ENCODE data around the gene DOK1. TPM values are rescaled to one million over a fixed set of nuclear protein-coding genes. Genes with fewer than 3 reads are reported as not detected.

The DOK1 gene
- total RNA-seq, 2 experiments from 2014 or later, result 15.0 to 16.6 TPM

DNA sequence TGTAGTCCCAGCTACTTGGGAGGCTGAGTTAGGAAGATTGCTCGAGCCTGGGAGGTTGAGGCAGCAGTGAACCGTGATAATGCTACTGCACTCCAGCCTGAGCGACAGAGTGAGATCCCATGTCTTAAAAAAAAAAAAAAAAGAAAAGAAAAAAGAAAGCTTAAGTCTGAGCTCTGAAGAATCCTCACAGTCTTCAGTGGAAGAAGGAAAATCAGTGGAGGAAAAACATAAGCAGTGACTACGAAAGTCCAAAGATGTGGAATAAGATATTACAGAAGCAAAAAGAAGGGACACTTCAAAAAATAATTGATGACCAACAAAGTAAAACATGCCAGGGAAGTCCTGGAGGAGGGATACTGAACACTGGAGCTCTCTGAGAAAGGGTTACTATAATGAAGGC, 44.2 kb upstream of the DOK1 start:
- no peak overlapping the region for H3K4me3 Mint-ChIP-seq
- H3K27ac Mint-ChIP-seq, result no peak overlapping the region
- TF ChIP-seq, protein P1, sequence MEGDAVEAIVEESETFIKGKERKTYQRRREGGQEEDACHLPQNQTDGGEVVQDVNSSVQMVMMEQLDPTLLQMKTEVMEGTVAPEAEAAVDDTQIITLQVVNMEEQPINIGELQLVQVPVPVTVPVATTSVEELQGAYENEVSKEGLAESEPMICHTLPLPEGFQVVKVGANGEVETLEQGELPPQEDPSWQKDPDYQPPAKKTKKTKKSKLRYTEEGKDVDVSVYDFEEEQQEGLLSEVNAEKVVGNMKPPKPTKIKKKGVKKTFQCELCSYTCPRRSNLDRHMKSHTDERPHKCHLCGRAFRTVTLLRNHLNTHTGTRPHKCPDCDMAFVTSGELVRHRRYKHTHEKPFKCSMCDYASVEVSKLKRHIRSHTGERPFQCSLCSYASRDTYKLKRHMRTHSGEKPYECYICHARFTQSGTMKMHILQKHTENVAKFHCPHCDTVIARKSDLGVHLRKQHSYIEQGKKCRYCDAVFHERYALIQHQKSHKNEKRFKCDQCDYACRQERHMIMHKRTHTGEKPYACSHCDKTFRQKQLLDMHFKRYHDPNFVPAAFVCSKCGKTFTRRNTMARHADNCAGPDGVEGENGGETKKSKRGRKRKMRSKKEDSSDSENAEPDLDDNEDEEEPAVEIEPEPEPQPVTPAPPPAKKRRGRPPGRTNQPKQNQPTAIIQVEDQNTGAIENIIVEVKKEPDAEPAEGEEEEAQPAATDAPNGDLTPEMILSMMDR (IDR thresholded peaks at IDR 0.05), result no peak
- H3K4me1 Mint-ChIP-seq (ENCODE audit: low read depth), result peaks cover 31% of the 10 kb centered on the region
- peaks cover 16% of the 10 kb centered on the region for H3K36me3 Mint-ChIP-seq (ENCODE audit: low read depth)
- ChIA-PET POLR2A (interaction anchor here (0.7 to 4.8 kb wide), 8 partner anchors 10 to 76 kb away, joined by 3 to 21 read pairs (median 4); partner anchors contain the start of genes AUP1, CCDC142, HTRA2 and LBX2), CTCF (interaction anchor here (0.5 to 1.9 kb wide), 5 partner anchors 12 to 141 kb away, joined by 3 to 5 read pairs (median 3); partner anchors contain the start of gene C2orf81)
- no peak for DNase-seq
- ATAC-seq, result no peak
- H3K27me3 Mint-ChIP-seq, result peaks cover 41% of the 10 kb centered on the region
- H3K9me3 Mint-ChIP-seq, result no peaks in the 10 kb centered on the region
- intact Hi-C loops (cut with micrococcal nuclease), result no loop called here

DNA sequence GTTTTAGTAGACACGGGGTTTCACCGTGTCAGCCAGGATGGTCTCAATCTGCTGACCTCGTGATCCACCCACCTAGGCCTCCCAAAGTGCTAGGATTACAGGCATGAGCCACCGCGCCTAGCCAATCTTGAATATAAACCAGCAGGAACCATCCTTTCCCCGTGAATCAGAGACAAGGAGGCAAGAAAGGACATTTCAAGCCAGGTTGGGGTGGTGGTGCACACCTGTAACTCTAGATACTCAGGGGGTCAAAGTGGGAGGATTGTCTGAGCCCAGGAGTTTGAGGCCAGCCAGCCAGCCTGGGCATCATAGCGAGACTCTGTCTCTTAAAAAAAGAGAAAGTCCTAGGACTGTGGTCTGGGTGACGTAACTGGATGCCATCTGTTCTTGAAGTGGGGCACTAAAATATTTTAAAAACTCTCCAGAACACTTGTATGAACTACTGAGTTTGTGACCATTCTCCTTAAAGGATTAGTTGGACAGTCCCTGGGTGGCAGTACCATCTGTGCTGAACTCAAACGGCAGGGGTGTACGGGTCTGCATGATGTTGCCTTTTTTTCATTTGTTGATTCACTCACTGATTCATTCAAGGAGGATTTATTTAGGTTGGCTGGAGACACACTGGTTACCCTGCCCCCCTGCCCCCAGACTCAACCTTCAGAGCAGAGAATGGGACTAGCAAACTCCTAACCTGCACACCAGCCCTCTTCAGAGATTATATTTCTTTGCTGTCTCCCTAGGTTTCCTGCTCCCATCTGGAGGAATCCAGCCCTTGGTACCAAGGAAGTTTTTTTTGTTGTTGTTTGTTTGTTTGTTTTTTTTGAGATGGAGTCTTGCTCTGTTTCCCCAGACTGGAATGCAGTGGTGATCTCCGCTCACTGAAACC, 43.2 kb upstream of the DOK1 start:
- Mint-ChIP-seq H3K27me3 (peaks cover 45% of the 10 kb centered on the region), H3K36me3 (ENCODE audit: low read depth) (peaks cover 8% of the 10 kb centered on the region), H3K27ac (no peak overlapping the region), H3K4me1 (ENCODE audit: low read depth) (peaks cover 31% of the 10 kb centered on the region), H3K4me3 (no peak overlapping the region), H3K9me3 (no peaks in the 10 kb centered on the region)
- intact Hi-C loops (cut with micrococcal nuclease), result no loop called here
- ATAC-seq (no peak), DNase-seq (no peak)
- ChIA-PET POLR2A (interaction anchor here (1.0 kb wide), 1 partner anchor 28 kb away, joined by 3 read pairs; the partner anchor contains the start of genes CCDC142 and TTC31), CTCF (interaction anchor here (0.5 to 1.1 kb wide), 2 partner anchors 11 to 140 kb away, joined by 3 read pairs; no protein-coding TSS in a partner anchor)
- TF ChIP-seq, protein P1 (IDR thresholded peaks at IDR 0.05), result no peak

DNA sequence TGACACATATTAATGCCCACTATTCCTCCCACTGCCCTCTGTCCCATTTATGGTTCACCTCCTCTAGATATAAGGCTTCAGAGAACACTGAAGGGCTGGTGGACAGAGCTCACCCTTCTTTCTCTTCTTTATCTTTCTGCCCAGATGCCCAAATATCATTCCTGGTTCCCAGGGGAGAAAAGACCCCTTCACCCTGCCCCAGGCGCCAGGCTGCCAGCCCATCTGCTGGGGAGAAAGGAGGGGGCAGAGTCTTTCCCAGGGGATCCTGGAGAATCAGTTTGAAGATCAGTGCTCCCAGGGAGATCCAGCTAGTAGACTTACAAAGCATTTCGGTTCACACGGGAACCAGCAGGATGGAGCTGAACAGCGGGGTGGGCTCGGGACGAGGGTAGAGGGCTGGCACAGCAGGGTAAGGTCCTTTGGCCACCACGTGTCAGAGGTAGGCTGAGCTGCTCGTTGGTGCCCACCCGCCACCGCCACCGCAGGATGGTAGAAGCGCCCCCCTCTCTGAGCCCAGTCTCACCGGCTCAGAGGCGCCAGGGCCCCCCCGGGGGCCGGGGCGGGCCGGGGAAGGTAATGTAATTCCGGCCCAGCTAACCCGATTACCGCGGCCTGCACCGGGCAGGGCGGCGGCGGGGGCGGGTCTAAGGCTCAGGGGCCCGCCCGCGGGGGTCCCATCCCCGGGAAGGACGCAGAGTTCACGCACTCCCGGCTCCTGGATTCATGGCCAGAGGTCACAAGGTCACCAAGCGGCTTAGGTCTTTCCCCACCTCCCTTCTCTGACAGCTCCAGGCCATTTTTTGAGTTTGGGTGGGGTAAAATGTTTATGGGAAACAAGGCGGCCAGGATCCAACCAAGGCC, 41.5 kb upstream of the DOK1 start:
- intact Hi-C loops (cut with micrococcal nuclease), result no loop called here
- ATAC-seq (no peak), DNase-seq (no peak)
- H3K9me3 Mint-ChIP-seq, result no peaks in the 10 kb centered on the region
- ChIA-PET CTCF (interaction anchor here (1.3 to 2.0 kb wide), 4 partner anchors 12 to 73 kb away, joined by 3 to 5 read pairs (median 4); partner anchors contain the start of genes CCDC142 and TTC31), POLR2A (interaction anchor here (0.9 to 1.8 kb wide), 4 partner anchors 14 to 70 kb away, joined by 3 to 4 read pairs (median 4); partner anchors contain the start of genes AUP1 and LBX2)
- TF ChIP-seq, protein P1 (IDR thresholded peaks at IDR 0.05), result no peak
- peaks cover 57% of the 10 kb centered on the region for H3K27me3 Mint-ChIP-seq
- H3K27ac Mint-ChIP-seq, result no peak overlapping the region
- H3K4me3 Mint-ChIP-seq, result no peak overlapping the region
- peaks cover 33% of the 10 kb centered on the region for H3K4me1 Mint-ChIP-seq (ENCODE audit: low read depth)
- H3K36me3 Mint-ChIP-seq (ENCODE audit: low read depth), result peaks cover 5% of the 10 kb centered on the region

DNA sequence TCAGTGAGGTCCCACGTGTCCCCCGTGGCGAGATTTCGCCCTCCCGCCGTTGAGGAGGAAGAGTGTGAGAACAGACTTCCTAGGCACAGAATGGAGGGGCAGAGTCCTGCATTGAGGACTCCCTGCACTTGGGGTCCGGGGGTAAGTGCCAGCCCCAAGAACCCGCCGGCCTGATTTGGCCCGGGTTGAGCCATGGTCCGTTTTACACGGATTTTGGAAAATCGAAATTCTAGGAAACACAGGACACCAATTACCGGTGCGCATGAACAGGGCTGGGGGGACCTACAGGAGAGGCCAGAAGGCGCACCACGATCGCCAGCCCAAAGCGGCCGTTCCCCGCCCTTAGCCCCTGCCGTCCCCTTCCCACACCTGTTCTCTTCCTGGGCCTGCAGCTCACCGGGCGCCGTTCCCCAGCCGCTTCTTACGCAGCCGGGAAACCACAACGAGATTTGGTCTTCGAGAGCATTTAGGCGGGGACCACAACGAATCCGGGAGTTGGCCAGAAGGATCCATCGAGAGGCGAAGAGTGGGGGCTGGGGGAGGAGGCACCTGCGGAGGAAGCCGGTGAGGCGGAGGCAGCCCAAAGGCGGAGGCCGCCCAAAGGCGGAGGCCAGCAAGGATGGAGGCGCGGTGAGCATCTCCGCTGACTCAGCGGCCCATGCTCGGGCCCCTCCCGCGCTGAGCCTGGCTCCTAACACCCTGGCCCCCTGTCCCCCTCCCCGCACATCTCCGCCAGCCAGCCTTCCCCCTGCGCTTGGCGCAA, 40.7 kb upstream of the DOK1 start:
- DNase-seq, result peak; percentile 51
- Mint-ChIP-seq H3K27me3 (peaks cover 64% of the 10 kb centered on the region), H3K4me3 (no peak overlapping the region), H3K4me1 (ENCODE audit: low read depth) (peaks cover 26% of the 10 kb centered on the region), H3K9me3 (no peaks in the 10 kb centered on the region), H3K36me3 (ENCODE audit: low read depth) (peaks cover 5% of the 10 kb centered on the region), H3K27ac (no peak overlapping the region)
- intact Hi-C loops (cut with micrococcal nuclease), result no loop called here
- POLR2A ChIA-PET, result interaction anchor here (1.1 to 1.8 kb wide), 5 partner anchors 13 to 69 kb away, joined by 3 to 6 read pairs (median 4); partner anchors contain the start of gene CCDC142
- TF ChIP-seq, protein P1 (IDR thresholded peaks at IDR 0.05), result no peak
- ATAC-seq, result peak; percentile 22
- CTCF ChIA-PET, result interaction anchor here (1.3 to 2.0 kb wide), 5 partner anchors 7 to 72 kb away, joined by 3 to 5 read pairs (median 4); partner anchors contain the start of genes CCDC142 and TTC31
